ENCODE measurements around the gene PRICKLE4. TPM values are rescaled to one million over a fixed set of nuclear protein-coding genes. Genes with fewer than 3 reads are reported as not detected.

The PRICKLE4 gene
- total RNA-seq, 1 experiment from 2014 or later = 0.70 TPM

GRCh38 chr6:41823178-41823577 is 42.6 kb downstream of the PRICKLE4 start:
- Histone ChIP-seq H2AFZ (ENCODE audit: low read length) (no peak overlapping the region), H3K23ac (ENCODE audit: insufficient read length, low read depth, low read length) (no peak overlapping the region), H3T11ph (ENCODE audit: low read length) (no peak overlapping the region), H3K4me2 (ENCODE audit: insufficient read depth, insufficient read length, low read length) (no peak overlapping the region), H3K27ac (ENCODE audit: insufficient read length, low read depth, low read length) (no peak overlapping the region), H2BK120ac (ENCODE audit: low read depth, low read length, poor library complexity, severe bottlenecking) (no peak overlapping the region), H2BK15ac (ENCODE audit: low read depth, low read length) (no peak overlapping the region), H3K9me3 (ENCODE audit: control insufficient read depth, low read depth, low read length) (no peaks in the 10 kb centered on the region), H4K91ac (ENCODE audit: insufficient read length, low read depth, low read length) (no peak overlapping the region), H3K18ac (ENCODE audit: insufficient read length, low read depth, low read length) (no peak overlapping the region), H2BK5ac (ENCODE audit: insufficient read length, low read length) (no peak overlapping the region), H2BK20ac (ENCODE audit: low read depth, low read length, poor library complexity, severe bottlenecking) (no peak overlapping the region), H4K20me1 (ENCODE audit: control insufficient read depth, insufficient read depth, insufficient read length) (no peaks in the 10 kb centered on the region), H3K14ac (ENCODE audit: insufficient read depth, low read length) (no peak overlapping the region), H2BK12ac (ENCODE audit: insufficient read length, low read depth, low read length) (no peak overlapping the region), H3K56ac (ENCODE audit: insufficient read length, low read depth, low read length) (no peak overlapping the region), H4K8ac (replicated peaks; ENCODE audit: insufficient read length, low read depth, low read length) (no peak overlapping the region), H4K5ac (ENCODE audit: insufficient read length, low read depth, low read length) (no peak overlapping the region), H2AK5ac (ENCODE audit: insufficient read length, low read length) (no peak overlapping the region), H3K23me2 (ENCODE audit: insufficient read length, low read depth, low read length, poor library complexity, severe bottlenecking) (no peaks in the 10 kb centered on the region), H3K79me1 (ENCODE audit: insufficient read depth, low read depth, low read length, poor library complexity, severe bottlenecking) (no peaks in the 10 kb centered on the region), H3K4me1 (ENCODE audit: insufficient read depth, low read length) (no peaks in the 10 kb centered on the region), H3K79me2 (ENCODE audit: insufficient read depth, low read length) (no peaks in the 10 kb centered on the region), H3K4ac (ENCODE audit: low read depth, low read length) (no peak overlapping the region), H3K9ac (ENCODE audit: extremely low read depth, insufficient read length, low read length) (no peak overlapping the region), H3K27me3 (ENCODE audit: insufficient read depth, low read length) (no peaks in the 10 kb centered on the region)
- 0 out of 7 replicates have a peak overlapping the region, but pooled peaks of 1 of the 3 experiments have one; percentile 61 for H3K27ac Mint-ChIP-seq
- peaks cover 0 to 2% (median 0%) of the 10 kb centered on the region in 3 experiments; a peak in 1 of 7 replicates for H3K36me3 Mint-ChIP-seq (ENCODE audit: insufficient read depth in 1 of 3, low read depth in 3 of 3)
- no peaks in the 10 kb centered on the region for H3K9me3 Mint-ChIP-seq
- no peak for DNase-seq
- no peak for TF ChIP-seq CTCF (conservative IDR thresholded peaks at IDR 0.05)
- peaks cover 0 to 2% of the 10 kb centered on the region in 2 experiments; a peak in 1 of 4 replicates for H3K4me1 Mint-ChIP-seq
- H3K27me3 Mint-ChIP-seq (ENCODE audit: low read depth) = no peaks in the 10 kb centered on the region
- no CpG with 5 or more reads among the region's 1 CpG for WGBS (ENCODE audit: extremely low coverage, insufficient read length, low lambda C conversion rate)
- H3K4me3 Mint-ChIP-seq = no peak overlapping the region
